Peyer's patch (tissue), 4 donors: ENCODE measurements around the gene CREG1. TPM values are rescaled to one million over a fixed set of nuclear protein-coding genes. Genes with fewer than 3 reads are reported as not detected.
A peak's percentile ranks its signal among the peaks of the same experiment; 100 is the strongest.

Experiments used
- DNase-seq, 3 donors: peaks; one replicate each; pipeline ENCODE4 v3.0.0-alpha.2; 2017 to 2019
- H3K27ac ChIP-seq, 4 donors: fragments of 200-600 bp; sonication (generic); one replicate each; pipeline ENCODE4 v1.5.1; 2016 to 2019
- H3K27me3 ChIP-seq, 2 donors: fragments of 200-600 bp; sonication (generic); one replicate each; pipeline ENCODE4 v1.5.1; 2019
- H3K36me3 ChIP-seq, 3 donors: fragments of 200-600 bp; sonication (generic); one replicate each; pipeline ENCODE4 v1.5.1; 2016 to 2019
- H3K4me1 ChIP-seq, 4 donors: fragments of 200-600 bp; sonication (generic); one replicate each; pipeline ENCODE4 v1.5.1; 2016 to 2019
- H3K4me3 ChIP-seq, 4 donors: fragments of 200-600 bp; sonication (generic); 1 replicate in 3 of 4; 2 replicates in 1 of 4; pipeline ENCODE4 v1.5.1; 2016 to 2019; ENCODE audit warnings: mild to moderate bottlenecking in 1 of 4
- H3K9me3 ChIP-seq, 4 donors: fragments of 200-600 bp; sonication (generic); one replicate each; pipeline ENCODE4 v1.5.1; 2016 to 2019; ENCODE audit warnings: mild to moderate bottlenecking in 1 of 4
- CTCF ChIP-seq, 6 experiments: fragments of 450-650 bp in 4 of 6; fragments of 200-600 bp in 2 of 6; sonication (generic) in 1 of 6; IDR thresholded peaks; one replicate each; pipeline ENCODE4 v1.5.1; 2017 to 2019; ENCODE audit warnings: antibody characterized with exemption in 6 of 6, mild to moderate bottlenecking in 3 of 6, moderate library complexity in 1 of 6
- POLR2A ChIP-seq, 2 donors: fragments of 450-650 bp; IDR thresholded peaks; one replicate each; pipeline ENCODE4 v1.5.1; 2017; ENCODE audit warnings: antibody characterized with exemption in 2 of 2, mild to moderate bottlenecking in 2 of 2, moderate library complexity in 2 of 2
- total RNA-seq, 4 donors: library from RNA; depleted of rRNA; stranded (reverse); fragments of >200 nt; gene quantifications; one replicate each; pipeline ENCODE4 v1.1.0, GENCODE V29; 2016

CREG1 gene
- total RNA-seq, 4 donors from 2014 or later, result 50.3 to 80.3 (median 67.6) TPM

GRCh38 chr1:167491586-167492461, 61.7 kb downstream of the CREG1 start:
- H3K36me3 ChIP-seq, result no peaks in the 10 kb centered on the region
- H3K27ac ChIP-seq, result peak overlapping the region in 1 of 4 donors; percentile 42
- TF ChIP-seq CTCF (IDR thresholded peaks at IDR 0.05) (no peak), POLR2A (IDR thresholded peaks at IDR 0.05) (no peak)
- no peaks in the 10 kb centered on the region for H3K27me3 ChIP-seq
- no peaks in the 10 kb centered on the region for H3K4me1 ChIP-seq
- no peak overlapping the region for H3K4me3 ChIP-seq
- no peaks in the 10 kb centered on the region for H3K9me3 ChIP-seq
- peak in 2 of 3 donors; percentile 15 to 50 for DNase-seq

Other genes starting within 250 kb of the CREG1 start
- gene CD247, start 35.2 kb downstream of the CREG1 start, total RNA-seq, result 1 to 10 TPM in 3 of 4 donors, not detected in 1; 1.9 to 7.4 (median 3.9) TPM
- gene RCSD1, start 76.5 kb upstream of the CREG1 start, total RNA-seq, result 10 to 100 TPM in 3 of 4 donors, 1 to 10 TPM in 1; 6.7 to 95.7 (median 11.5) TPM
- 10 to 100 TPM; 23.1 to 87.7 (median 66.6) TPM for gene MPZL1, start 168.2 kb upstream of the CREG1 start, total RNA-seq